Measurements from ENCODE around the gene TRPV4. TPM values are rescaled to one million over a fixed set of nuclear protein-coding genes. Genes with fewer than 3 reads are reported as not detected.

TRPV4 gene
- total RNA-seq, 1 donor from 2014 or later, result 0.92 TPM

- DNase-seq (ENCODE audit: low read depth, low spot score), result no peak
Observed at GRCh38 chr12:109828754-109829511, 4.3 kb downstream of the TRPV4 start.

- DNase-seq (ENCODE audit: low read depth, low spot score), result no peak
Observed at GRCh38 chr12:109827566-109828550, 5.3 kb downstream of the TRPV4 start.

- no peak for DNase-seq (ENCODE audit: low read depth, low spot score)
Observed at GRCh38 chr12:109827080-109827479, 6.1 kb downstream of the TRPV4 start.

- DNase-seq (ENCODE audit: low read depth, low spot score), result no peak
Observed at GRCh38 chr12:109824731-109825130, 8.5 kb downstream of the TRPV4 start.

- DNase-seq (ENCODE audit: low read depth, low spot score), result no peak
Observed at GRCh38 chr12:109822951-109823411, 10.2 kb downstream of the TRPV4 start.

GRCh38 chr12:109822416-109822815, 10.8 kb downstream of the TRPV4 start:
- DNase-seq (ENCODE audit: low read depth, low spot score), result no peak

- DNase-seq (ENCODE audit: low read depth, low spot score), result no peak
Observed at GRCh38 chr12:109821968-109822367, 11.2 kb downstream of the TRPV4 start.

GRCh38 chr12:109820816-109821381, 12.3 kb downstream of the TRPV4 start:
- DNase-seq (ENCODE audit: low read depth, low spot score), result no peak

GRCh38 chr12:109818905-109819500, 14.2 kb downstream of the TRPV4 start:
- DNase-seq (ENCODE audit: low read depth, low spot score), result no peak

- DNase-seq (ENCODE audit: low read depth, low spot score), result no peak
Observed at GRCh38 chr12:109818253-109818652, 14.9 kb downstream of the TRPV4 start.

GRCh38 chr12:109817627-109818231, 15.5 kb downstream of the TRPV4 start:
- no peak for DNase-seq (ENCODE audit: low read depth, low spot score)

GRCh38 chr12:109816870-109817269, 16.3 kb downstream of the TRPV4 start:
- DNase-seq (ENCODE audit: low read depth, low spot score), result no peak

GRCh38 chr12:109815757-109816617, 17.2 kb downstream of the TRPV4 start:
- DNase-seq (ENCODE audit: low read depth, low spot score), result no peak

- DNase-seq (ENCODE audit: low read depth, low spot score), result no peak
Observed at GRCh38 chr12:109815225-109815624, 18.0 kb downstream of the TRPV4 start.

GRCh38 chr12:109814600-109815150, 18.5 kb downstream of the TRPV4 start:
- no peak for DNase-seq (ENCODE audit: low read depth, low spot score)

GRCh38 chr12:109813810-109814416, 19.3 kb downstream of the TRPV4 start:
- no peak for DNase-seq (ENCODE audit: low read depth, low spot score)

GRCh38 chr12:109811624-109811995, 21.6 kb downstream of the TRPV4 start:
- DNase-seq (ENCODE audit: low read depth, low spot score), result no peak

GRCh38 chr12:109810954-109811623, 22.1 kb downstream of the TRPV4 start:
- no peak for DNase-seq (ENCODE audit: low read depth, low spot score)

Measured in pulmonary artery endothelial cell (primary cell).